Pancreas (tissue), 10 donors: ENCODE results near the gene MYOCD. TPM values are rescaled to one million over a fixed set of nuclear protein-coding genes. Genes with fewer than 3 reads are reported as not detected.

Source experiments
- ATAC-seq, 4 donors: fragments of 200-7000 bp; cut with Tn5 transposase; one replicate each; pipeline versions ENCODE4 v1.8.0 to v1.9.1; 2020; ENCODE audit warnings: mild to moderate bottlenecking in 4 of 4, moderate library complexity in 4 of 4
- DNase-seq, 6 donors: peaks; one replicate each; pipeline ENCODE4 v3.0.0-alpha.2; 2020
- FAIRE-seq: peaks from 2 replicates; lab custom pipeline; 2012; peaks lifted over from hg19 to GRCh38; lab: Jason Lieb, UNC
- H3K27ac ChIP-seq, 4 donors: fragments of 200-600 bp; sonication (generic); 1 replicate in 3 of 4; 2 replicates in 1 of 4; pipeline versions ENCODE4 v1.5.0 to v1.8.0; 2020
- H3K27me3 ChIP-seq, 4 donors: fragments of 200-600 bp; one replicate each; pipeline ENCODE4 v1.8.0; 2021
- H3K36me3 ChIP-seq, 3 donors: fragments of 200-600 bp; sonication (generic) in 1 of 3; one replicate each; pipeline versions ENCODE4 v1.5.0 to v1.8.0; 2020 to 2021
- H3K4me1 ChIP-seq, 3 donors: fragments of 200-600 bp; one replicate each; pipeline ENCODE4 v1.8.0; 2021
- H3K4me3 ChIP-seq, 4 donors: fragments of 200-600 bp; sonication (generic) in 2 of 4; one replicate each; pipeline versions ENCODE4 v1.5.0 to v1.8.0; 2020 to 2021
- H3K9me3 ChIP-seq, 4 donors: fragments of 200-600 bp; one replicate each; pipeline ENCODE4 v1.8.0; 2021
- CTCF ChIP-seq, 4 donors: fragments of 200-600 bp; sonication (generic) in 3 of 4; IDR thresholded peaks; one replicate each; pipeline versions ENCODE4 v1.5.0 to v1.8.0; 2021; ENCODE audit warnings: antibody characterized with exemption in 4 of 4
- WGBS, 2 donors: extraction: QIAGEN DNeasy Blood & Tissue Kit; methylation state at CpG; one replicate each; pipeline ENCODE4 v1.1.7; 2013; 5-methylcytosine and 5-hydroxymethylcytosine counted together
- intact Hi-C, 3 donors: fragments of 100-400 bp; cut with DNase I; formaldehyde crosslinking; loops; one replicate each; pipeline versions ENCODE4 v1.11.1 to v1.14.2; 2022
- polyA plus RNA-seq, 2 donors: library from polyadenylated mRNA; stranded (reverse); fragments of 200-250 nt; gene quantifications; one replicate each; pipeline ENCODE4 v1.2.3, GENCODE V29; 2013
- total RNA-seq, 6 donors: library from RNA; stranded (reverse); fragmentation: NEBNext Ultra II Directional in 4 of 6; extraction: Animal tissue kit (Norgen Biotek cat#: 25700) in 4 of 6; gene quantifications; one replicate each; pipeline versions ENCODE4 v1.2.1 to v1.2.4, GENCODE V29; 2021 to 2023
- donor health status: healthy with polysubstance abuse.
- donor health status: DM: no; HTN: no; CAD: no; lungs with moderate emphysema.
- donor health status: DM: no; HTN: no; CAD: no.
- donor health status: control.
- donor health status: control.
- donor health status: Bipolar disorder and iron deficiency.
- donor health status: DM: yes; HTN: yes; CAD: no.
- donor health status: DM: no; HTN: no; CAD: no.
- donor health status: DM: no; HTN: no; CAD: no.
- donor health status: DM: yes; HTN: yes; CAD: no.

The MYOCD gene
- total and polyA plus RNA-seq, 8 donors, result 0.08 to 0.37 (median 0.23) TPM; not detected in 1

GRCh38 chr17:12769981-12770380, 104.3 kb downstream of the MYOCD start:
- TF ChIP-seq CTCF (IDR thresholded peaks at IDR 0.05), result no peak
- ATAC-seq (no peak), FAIRE-seq (no peak), DNase-seq (no peak)
- H3K9me3 ChIP-seq, result peaks cover 0 to 2% (median 0%) of the 10 kb centered on the region in 4 donors
- 90 to 93% methylated on average over 6 of the region's 6 CpGs for WGBS, 2 donors
- no peak overlapping the region for H3K27ac ChIP-seq
- H3K4me1 ChIP-seq, result no peaks in the 10 kb centered on the region
- no peak overlapping the region for H3K4me3 ChIP-seq
- H3K27me3 ChIP-seq, result no peaks in the 10 kb centered on the region
- intact Hi-C loops, result no loop called here
- H3K36me3 ChIP-seq, result no peaks in the 10 kb centered on the region

- ATAC-seq (no peak), DNase-seq (no peak), FAIRE-seq (no peak)
- intact Hi-C loops, result no loop called here
- 48 to 56% methylated on average over 1 of the region's 1 CpG for WGBS, 2 donors
- no peak overlapping the region for H3K27ac ChIP-seq
- H3K4me3 ChIP-seq, result no peak overlapping the region
- H3K4me1 ChIP-seq, result no peaks in the 10 kb centered on the region
- H3K27me3 ChIP-seq, result no peaks in the 10 kb centered on the region
- H3K36me3 ChIP-seq, result no peaks in the 10 kb centered on the region
- TF ChIP-seq CTCF (IDR thresholded peaks at IDR 0.05), result no peak
- no peaks in the 10 kb centered on the region for H3K9me3 ChIP-seq
Observed at GRCh38 chr17:12773153-12773552, 107.5 kb downstream of the MYOCD start.

GRCh38 chr17:12789075-12789480, 123.4 kb downstream of the MYOCD start:
- peak overlapping the region; percentile 65 to 77 (median 74) for H3K4me3 ChIP-seq
- no peaks in the 10 kb centered on the region for H3K36me3 ChIP-seq
- H3K27ac ChIP-seq, result peak overlapping the region in 3 of 4 donors; percentile 29 to 64 (median 60)
- FAIRE-seq, result no peak
- intact Hi-C loops, result no loop called here
- H3K9me3 ChIP-seq, result no peaks in the 10 kb centered on the region
- no peak for ATAC-seq
- no peak for TF ChIP-seq CTCF (IDR thresholded peaks at IDR 0.05)
- no peaks in the 10 kb centered on the region for H3K4me1 ChIP-seq
- 0 to 1% methylated on average over 16 of the region's 16 CpGs for WGBS, 2 donors
- no peak for DNase-seq
- H3K27me3 ChIP-seq, result no peaks in the 10 kb centered on the region

GRCh38 chr17:12789481-12790248, 124.0 kb downstream of the MYOCD start, which contains the start of gene ARHGAP44:
Gene ARHGAP44 (plus strand): TSS chr17:12789498. CDS start chr17:12789839, 341 bp downstream.
- no peaks in the 10 kb centered on the region for H3K27me3 ChIP-seq
- no peaks in the 10 kb centered on the region for H3K36me3 ChIP-seq
- H3K4me3 ChIP-seq, result peak within 1 kb of the TSS; percentile 65 to 77 (median 74)
- H3K9me3 ChIP-seq, result no peaks in the 10 kb centered on the region
- 0 to 1% methylated on average over 45 to 86 of the region's 86 CpGs for WGBS, 2 donors
- DNase-seq (peak; percentile 61 to 87 (median 72)), ATAC-seq (peak; percentile 92 to 97 (median 94)), FAIRE-seq (no peak)
- H3K27ac ChIP-seq, result peak within 1 kb of the TSS; percentile 29 to 64 (median 50)
- H3K4me1 ChIP-seq, result no peaks in the 10 kb centered on the region
- intact Hi-C loops, result no loop called here
- no peak for TF ChIP-seq CTCF (IDR thresholded peaks at IDR 0.05)
